HG02798 (cell line): Measurements from ENCODE around the gene SGSM1.
"Not testable (repeated sequence)": the region's sequence is repeated elsewhere in the genome, so short reads cannot be mapped to it uniquely, and the experiment has no call there.

Experiments used
- ATAC-seq: cut with Tn5 transposase; IDR thresholded peaks from one replicate; pipeline ENCODE4 v1.9.1; 2021; ENCODE audit warnings: mild to moderate bottlenecking; ENCODE audit not compliant: unreplicated experiment, poor library complexity

The SGSM1 gene

DNA sequence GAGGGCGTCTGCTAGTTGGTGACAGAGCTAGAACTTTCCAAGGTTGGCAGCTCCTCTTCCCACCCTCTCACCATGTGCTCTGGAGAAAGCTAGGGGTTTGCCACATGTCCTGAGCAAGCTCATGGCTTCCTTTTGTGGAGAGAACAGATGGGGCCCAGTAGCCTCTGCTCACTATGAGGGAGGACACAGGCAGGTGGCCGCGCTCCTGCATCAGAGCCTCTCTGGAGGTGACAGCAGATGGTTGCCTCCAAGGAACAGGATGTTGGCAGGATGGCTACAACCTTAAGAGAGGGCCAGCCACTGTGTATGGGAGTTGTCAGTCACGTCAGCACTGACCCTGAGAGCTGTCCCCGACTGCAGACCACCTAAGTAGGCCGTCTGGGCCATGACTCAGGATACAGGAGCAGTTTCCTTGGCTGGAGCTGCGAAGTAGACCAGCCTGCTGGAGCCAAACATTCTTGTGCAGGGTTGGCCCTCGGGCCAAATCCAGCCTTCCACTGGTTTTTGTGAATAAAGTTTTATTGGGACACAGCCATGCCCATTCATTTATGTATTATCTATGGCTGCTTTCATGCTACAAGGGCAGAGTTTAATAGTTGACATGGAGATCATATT, 28.0 kb downstream of the SGSM1 start:
- ATAC-seq, result no peak

DNA sequence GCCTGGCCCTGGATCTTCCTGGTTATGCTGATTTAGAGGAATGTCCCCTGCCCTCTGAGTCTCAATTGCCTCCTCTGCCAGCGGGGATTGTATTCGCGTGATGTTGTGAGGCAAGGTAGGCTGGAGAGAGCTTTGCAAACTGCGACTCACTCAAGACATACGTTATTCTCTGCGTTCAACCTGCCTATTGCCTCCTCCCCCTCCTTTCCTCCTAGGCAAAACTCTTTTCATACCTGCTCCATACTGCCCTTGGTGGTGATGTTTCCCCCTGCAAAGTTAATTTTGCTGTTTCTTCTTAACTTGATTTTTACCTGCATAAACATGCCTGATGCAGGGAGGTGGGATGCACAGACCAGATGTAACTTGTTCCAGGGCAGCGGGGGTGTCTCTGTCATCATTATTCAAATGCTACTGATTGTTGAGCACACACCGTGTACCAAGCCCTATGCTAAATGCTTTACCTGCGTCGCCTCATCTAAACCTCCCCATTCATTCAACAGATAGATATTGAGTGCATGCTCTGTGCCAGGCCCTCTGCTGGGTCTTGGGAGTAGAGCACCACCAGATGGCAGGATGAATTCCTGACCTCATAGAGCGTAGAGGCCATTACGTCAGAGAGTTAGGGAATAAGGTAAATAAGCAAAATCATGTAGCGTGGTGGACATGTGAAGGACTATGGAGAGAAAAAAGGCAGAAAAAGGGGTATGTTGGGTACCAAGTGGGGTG, 29.0 kb downstream of the SGSM1 start:
- ATAC-seq, result no peak

DNA sequence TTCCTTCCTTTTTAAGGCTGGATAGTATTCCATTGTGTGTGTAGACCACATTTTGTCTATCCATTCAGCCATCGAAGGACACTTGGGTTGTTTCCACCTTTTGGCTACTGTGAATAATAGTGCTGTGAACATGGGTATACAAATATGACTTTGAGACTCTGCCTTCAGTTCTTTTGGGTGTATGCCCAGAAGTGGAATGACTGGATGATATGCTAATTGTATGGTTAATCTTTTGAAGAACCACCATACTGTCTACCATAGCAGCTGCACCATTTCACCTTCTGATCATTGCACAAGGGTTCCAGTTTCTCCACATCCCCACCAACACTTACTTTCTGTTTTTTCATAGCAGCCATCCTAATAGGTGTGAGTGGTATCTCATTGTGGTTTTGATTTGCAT, 30.3 kb downstream of the SGSM1 start:
- no peak for ATAC-seq

DNA sequence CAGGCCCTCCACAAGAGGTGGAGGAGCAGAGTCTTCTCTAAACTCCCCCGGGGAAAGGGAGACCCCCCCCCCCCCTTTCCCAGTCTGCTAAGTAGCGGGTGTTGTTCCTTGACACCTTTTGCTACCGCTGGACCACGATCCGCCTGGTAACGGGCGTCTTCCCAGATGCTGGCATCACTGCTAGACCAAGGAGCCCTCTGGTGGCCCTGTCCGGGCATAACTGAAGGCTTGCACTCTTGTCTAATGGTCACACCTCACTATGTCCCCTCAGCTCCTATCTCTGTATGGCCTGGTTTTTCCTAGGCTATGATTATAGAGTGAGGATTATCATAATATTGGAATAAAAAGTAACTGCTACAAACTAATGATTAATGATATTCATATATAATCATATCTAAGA, 31.5 kb downstream of the SGSM1 start:
- not testable (repeated sequence) for ATAC-seq

DNA sequence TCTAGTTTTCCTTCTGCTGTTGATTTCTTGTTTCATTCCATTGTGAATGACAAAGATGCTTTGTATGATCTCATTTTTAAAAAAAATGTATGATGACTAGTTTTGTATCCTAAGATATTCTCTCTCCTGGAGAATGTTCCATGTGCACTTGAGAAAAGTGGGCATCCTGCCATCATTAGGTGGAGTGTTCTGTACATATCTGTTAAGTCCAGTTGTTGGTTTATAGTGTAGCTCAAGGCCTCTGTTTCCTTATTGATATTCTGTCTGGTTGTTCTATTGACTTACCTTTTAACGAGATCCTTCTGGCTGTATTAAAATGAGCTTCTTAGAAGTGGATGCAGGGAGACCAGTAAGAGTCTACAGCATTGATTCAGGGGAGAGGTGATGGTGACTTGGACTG, 35.2 kb downstream of the SGSM1 start:
- ATAC-seq, result no peak

GRCh38 chr22:24843048-24843447, 37.0 kb downstream of the SGSM1 start:
- no peak for ATAC-seq

DNA sequence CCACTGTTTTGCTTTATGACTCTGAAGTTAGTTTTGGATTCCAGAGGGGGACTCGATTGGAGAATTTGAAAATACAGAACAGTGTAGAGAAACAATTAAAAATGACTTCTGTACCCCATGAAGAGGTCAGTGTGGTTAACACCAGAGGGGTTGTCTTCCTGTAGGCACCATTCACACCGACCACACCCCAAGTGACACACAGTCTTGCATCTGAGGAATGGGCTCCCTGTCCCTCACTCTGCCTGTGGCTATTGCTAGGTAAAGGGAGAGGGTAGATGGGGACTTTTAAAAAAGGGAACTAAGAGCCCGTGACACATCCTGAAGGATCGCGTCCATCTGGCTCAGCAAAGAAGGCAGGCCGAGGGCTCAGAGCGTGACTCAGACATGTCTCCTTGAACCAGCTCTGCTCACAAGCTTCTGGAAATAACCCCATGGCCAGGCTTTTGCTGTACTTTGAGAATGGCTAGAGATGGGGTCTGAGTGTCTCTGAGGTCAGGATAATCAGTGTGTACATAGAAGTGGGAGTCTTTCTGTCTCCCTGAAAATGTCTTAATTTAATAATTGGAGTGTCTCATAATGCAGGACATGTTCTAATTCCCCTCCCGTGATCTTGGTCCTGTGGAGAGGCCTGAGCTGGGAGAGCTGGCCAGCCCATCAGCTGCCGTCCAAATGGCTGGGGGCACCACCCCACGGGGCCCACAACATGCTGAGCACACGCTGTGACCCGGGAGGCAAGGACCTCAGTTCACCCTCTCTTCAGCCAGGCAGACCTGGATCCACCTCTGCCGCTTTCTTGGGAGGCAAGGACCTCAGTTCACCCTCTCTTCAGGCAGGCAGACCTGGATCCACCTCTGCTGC, 39.3 kb downstream of the SGSM1 start:
- ATAC-seq, result no peak

GRCh38 chr22:24847490-24847889, 41.5 kb downstream of the SGSM1 start:
- ATAC-seq, result no peak

- no peak for ATAC-seq
Measured at GRCh38 chr22:24848559-24849168, 42.7 kb downstream of the SGSM1 start.

GRCh38 chr22:24855794-24856193, 49.8 kb downstream of the SGSM1 start:
- no peak for ATAC-seq

GRCh38 chr22:24857576-24857975, 51.6 kb downstream of the SGSM1 start:
- no peak for ATAC-seq

- ATAC-seq, result no peak
Measured at GRCh38 chr22:24859587-24859986, 53.6 kb downstream of the SGSM1 start.

DNA sequence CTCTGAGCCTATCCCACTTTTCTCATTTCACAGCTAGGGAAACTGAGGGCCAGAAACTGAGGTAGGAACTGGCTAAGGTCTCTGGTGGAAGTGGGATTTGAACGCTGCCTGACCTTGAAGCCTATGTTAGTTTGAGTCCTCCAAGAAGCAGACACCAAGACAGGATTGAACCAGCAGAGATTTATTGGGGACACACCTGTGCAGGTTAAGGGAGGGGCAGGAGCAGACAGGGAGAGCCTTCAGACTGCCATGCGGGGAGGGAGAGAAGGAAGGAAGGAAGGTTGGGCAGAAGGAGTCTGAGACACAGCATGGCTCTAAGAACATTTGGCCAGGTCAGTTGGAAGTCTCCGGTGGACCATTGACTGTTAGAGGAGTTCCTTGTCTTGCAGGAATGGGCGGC, 59.5 kb downstream of the SGSM1 start:
- no peak for ATAC-seq

DNA sequence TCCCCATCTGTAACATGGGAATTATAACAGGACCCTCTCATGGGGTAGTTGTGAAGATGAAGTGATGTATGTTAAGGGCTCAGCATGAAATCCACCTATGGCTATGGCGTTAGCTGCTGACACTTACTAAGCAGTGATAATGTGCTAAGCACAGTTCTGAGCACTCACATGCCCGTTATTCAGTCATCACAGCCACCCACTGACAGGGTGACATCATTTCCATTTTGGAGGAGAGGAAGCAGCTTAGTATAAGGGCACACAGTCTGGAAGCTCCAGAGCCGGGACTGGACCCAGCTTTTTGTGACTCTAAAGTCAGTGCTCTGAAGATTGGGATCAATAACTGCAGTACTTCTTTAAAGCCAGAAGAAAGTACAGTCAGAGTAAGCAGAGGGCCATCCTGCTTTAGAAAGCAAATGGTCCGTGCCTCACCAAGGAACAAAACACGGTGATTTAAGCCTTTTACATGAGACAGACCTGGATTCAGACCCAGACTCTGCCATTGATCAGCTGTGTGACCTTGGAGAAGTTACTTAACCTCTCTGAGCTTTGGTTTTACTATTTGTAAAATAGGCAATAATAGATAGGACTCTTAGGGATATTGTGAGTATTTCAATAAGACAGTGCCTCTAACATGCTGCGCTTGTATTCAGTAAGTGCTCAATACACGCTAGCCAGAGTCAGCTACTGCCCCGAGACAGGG, 61.5 kb downstream of the SGSM1 start:
- no peak for ATAC-seq

- no peak for ATAC-seq
Measured at GRCh38 chr22:24868979-24869378, 63.0 kb downstream of the SGSM1 start.

GRCh38 chr22:24871611-24872205, 65.7 kb downstream of the SGSM1 start:
- no peak for ATAC-seq

DNA sequence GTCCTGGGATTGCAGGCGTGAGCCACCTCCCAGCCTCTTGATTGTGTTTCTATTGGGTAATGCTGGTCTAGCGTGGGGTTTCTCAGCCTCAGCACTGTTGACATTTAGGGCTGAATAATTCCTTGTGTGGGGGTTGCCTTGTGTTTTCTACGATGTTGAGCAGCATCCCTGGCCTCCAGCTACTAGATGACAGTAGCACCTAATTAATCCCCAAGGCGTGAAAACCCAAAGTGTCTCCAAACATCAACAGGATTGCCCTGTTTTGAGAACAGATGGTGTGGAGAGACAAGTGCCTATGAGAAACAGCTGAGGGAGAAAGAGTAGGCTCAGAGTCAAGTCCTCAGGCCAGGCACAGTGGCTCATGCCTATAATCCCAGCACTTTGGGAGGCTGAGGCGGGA, 67.2 kb downstream of the SGSM1 start:
- ATAC-seq, result no peak

- no peak for ATAC-seq
Measured at GRCh38 chr22:24875862-24876506, 70.0 kb downstream of the SGSM1 start.

DNA sequence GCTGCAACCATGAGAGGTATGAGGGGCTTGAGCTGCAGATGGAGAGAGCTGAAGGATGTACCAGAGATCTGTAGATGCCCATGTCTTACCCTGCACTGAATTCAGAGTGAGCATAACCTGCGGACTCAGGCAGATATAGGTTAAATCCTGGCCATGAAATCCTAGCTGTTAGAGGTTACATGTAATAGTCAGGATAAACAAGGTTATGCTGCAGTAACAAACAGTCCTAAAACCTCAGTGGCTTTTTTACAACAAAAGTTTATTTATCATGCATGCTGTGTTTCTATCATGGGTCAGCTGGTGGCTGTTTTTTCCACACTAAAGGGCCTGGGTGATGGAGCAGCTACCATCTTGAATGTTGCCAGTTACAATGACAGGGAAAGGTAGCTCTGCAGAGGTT, 70.7 kb downstream of the SGSM1 start:
- ATAC-seq, result no peak
